GM12875 (cell line): ENCODE data around the gene BMP5.

Experiments used
- H3K4me3 ChIP-seq: one replicate; pipeline ENCODE4 v1.5.1; 2011; ENCODE audit warnings: low read depth, low read length, control low read depth
- CTCF ChIP-seq: IDR thresholded peaks from 2 replicates; pipeline ENCODE4 v1.5.1; 2011; ENCODE audit warnings: low read depth, mild to moderate bottlenecking, control low read depth, inconsistent platforms, low read length, moderate library complexity, borderline replicate concordance; ENCODE audit not compliant: insufficient read depth

Gene BMP5

GRCh38 chr6:55892749-55893357 lies 17.5 kb upstream of the BMP5 start:
- TF ChIP-seq CTCF: no peak
- no peak overlapping the region for H3K4me3 ChIP-seq

- H3K4me3 ChIP-seq: no peak overlapping the region
- TF ChIP-seq CTCF: no peak
Measured at GRCh38 chr6:55888917-55889316, 13.5 kb upstream of the BMP5 start.

- no peak overlapping the region for H3K4me3 ChIP-seq
- no peak for TF ChIP-seq CTCF
Measured at GRCh38 chr6:55886185-55886836, 10.9 kb upstream of the BMP5 start.

GRCh38 chr6:55882718-55883569 lies 7.6 kb upstream of the BMP5 start:
- H3K4me3 ChIP-seq: no peak overlapping the region
- TF ChIP-seq CTCF: no peak

- TF ChIP-seq CTCF: no peak
- H3K4me3 ChIP-seq: no peak overlapping the region
Measured at GRCh38 chr6:55877283-55877682, 1.9 kb upstream of the BMP5 start.

- TF ChIP-seq CTCF: no peak
- no peak overlapping the region for H3K4me3 ChIP-seq
Measured at GRCh38 chr6:55874316-55874715, 1.1 kb downstream of the BMP5 start.
